GM18909 (cell line): ENCODE data around the gene DRC7.

Source experiments
- ATAC-seq: cut with Tn5 transposase; IDR thresholded peaks from one replicate; pipeline ENCODE4 v1.9.1; 2021; ENCODE audit warnings: mild to moderate bottlenecking; ENCODE audit not compliant: unreplicated experiment, poor library complexity

DRC7 gene

GRCh38 chr16:57758331-57759117, 63.9 kb downstream of the DRC7 start:
- no peak for ATAC-seq

GRCh38 chr16:57759131-57759530, 64.5 kb downstream of the DRC7 start:
- ATAC-seq = no peak

GRCh38 chr16:57759541-57760356, 65.1 kb downstream of the DRC7 start:
- ATAC-seq = no peak

GRCh38 chr16:57760357-57761160, 66.0 kb downstream of the DRC7 start:
- ATAC-seq = no peak

GRCh38 chr16:57761301-57761700, 66.7 kb downstream of the DRC7 start:
- ATAC-seq = no peak

GRCh38 chr16:57761957-57762356, 67.4 kb downstream of the DRC7 start:
- ATAC-seq = no peak

- ATAC-seq = no peak
Measured at GRCh38 chr16:57762365-57763040, 67.9 kb downstream of the DRC7 start.

- ATAC-seq = no peak
Measured at GRCh38 chr16:57763285-57764005, 68.8 kb downstream of the DRC7 start.

- ATAC-seq = no peak
Measured at GRCh38 chr16:57764006-57764340, 69.4 kb downstream of the DRC7 start.

GRCh38 chr16:57764341-57765159, 69.9 kb downstream of the DRC7 start:
- ATAC-seq = no peak

GRCh38 chr16:57765160-57765728, 70.6 kb downstream of the DRC7 start:
- no peak for ATAC-seq

- no peak for ATAC-seq
Measured at GRCh38 chr16:57766714-57767348, 72.2 kb downstream of the DRC7 start.

GRCh38 chr16:57769541-57770145, 75.0 kb downstream of the DRC7 start:
- ATAC-seq = no peak

- no peak for ATAC-seq
Measured at GRCh38 chr16:57770361-57770760, 75.8 kb downstream of the DRC7 start.

- no peak for ATAC-seq
Measured at GRCh38 chr16:57771141-57771785, 76.7 kb downstream of the DRC7 start.

- ATAC-seq = no peak
Measured at GRCh38 chr16:57773019-57773418, 78.4 kb downstream of the DRC7 start.

GRCh38 chr16:57773655-57774295, 79.2 kb downstream of the DRC7 start:
- no peak for ATAC-seq
